ENCODE results near the gene SCAPER.
"Not testable (repeated sequence)": the region's sequence is repeated elsewhere in the genome, so short reads cannot be mapped to it uniquely, and the experiment has no call there.

SCAPER gene

GRCh38 chr15:76913737-76914136 is 8.6 kb upstream of the SCAPER start:
- H3K9ac ChIP-seq (ENCODE audit: low read depth in 1 of 2, low read length in 2 of 2) = no peak overlapping the region
- H3K4me1 ChIP-seq (ENCODE audit: control insufficient read depth in 2 of 2, insufficient read depth in 2 of 2, low read length in 2 of 2) = no peaks in the 10 kb centered on the region
- no peaks in the 10 kb centered on the region for H3K27me3 ChIP-seq (ENCODE audit: control insufficient read depth in 2 of 2, insufficient read depth in 2 of 2, low read length in 2 of 2)
- no peaks in the 10 kb centered on the region for H3K36me3 ChIP-seq (ENCODE audit: control insufficient read depth in 2 of 2, insufficient read depth in 2 of 2, low read length in 2 of 2)
- no peaks in the 10 kb centered on the region for H3K9me3 ChIP-seq (ENCODE audit: control insufficient read depth in 2 of 2, low read length in 2 of 2)
- H3K27ac ChIP-seq (ENCODE audit: low read depth in 2 of 2, low read length in 2 of 2) = no peak overlapping the region
- no peak overlapping the region for H3K4me3 ChIP-seq (ENCODE audit: low read length in 2 of 2)

GRCh38 chr15:76912430-76912829 is 7.3 kb upstream of the SCAPER start:
- H3K9ac ChIP-seq (ENCODE audit: low read depth in 1 of 2, low read length in 2 of 2) = no peak overlapping the region
- H3K36me3 ChIP-seq (ENCODE audit: control insufficient read depth in 2 of 2, insufficient read depth in 2 of 2, low read length in 2 of 2) = no peaks in the 10 kb centered on the region
- no peak overlapping the region for H3K4me3 ChIP-seq (ENCODE audit: low read length in 2 of 2)
- no peak overlapping the region for H3K27ac ChIP-seq (ENCODE audit: low read depth in 2 of 2, low read length in 2 of 2)
- H3K4me1 ChIP-seq (ENCODE audit: control insufficient read depth in 2 of 2, insufficient read depth in 2 of 2, low read length in 2 of 2) = no peaks in the 10 kb centered on the region
- no peaks in the 10 kb centered on the region for H3K27me3 ChIP-seq (ENCODE audit: control insufficient read depth in 2 of 2, insufficient read depth in 2 of 2, low read length in 2 of 2)
- H3K9me3 ChIP-seq (ENCODE audit: control insufficient read depth in 2 of 2, low read length in 2 of 2) = no peaks in the 10 kb centered on the region

DNA sequence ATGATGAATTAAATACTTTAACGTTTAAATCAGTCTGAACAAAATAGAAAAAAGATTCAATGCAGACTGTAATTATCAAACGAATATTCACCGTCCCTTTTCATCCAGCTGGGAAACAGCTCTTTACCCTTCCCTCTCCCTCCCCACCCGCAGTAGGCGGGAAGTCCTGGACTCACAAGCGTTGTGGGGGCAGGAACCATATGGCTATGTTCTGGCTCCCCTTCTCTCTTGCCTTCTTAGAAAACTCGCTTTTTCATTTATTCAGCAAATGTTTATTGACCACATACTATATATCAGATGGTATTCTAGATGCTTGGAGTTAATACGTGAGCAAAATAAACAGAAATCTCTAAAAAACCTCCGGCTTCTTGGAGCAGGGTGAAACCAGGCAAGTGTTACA is 715 bp upstream of the SCAPER start:
- no peaks in the 10 kb centered on the region for H3K9me3 ChIP-seq (ENCODE audit: control insufficient read depth in 2 of 2, low read length in 2 of 2)
- H3K27ac ChIP-seq (ENCODE audit: low read depth in 2 of 2, low read length in 2 of 2) = peak overlapping the region; percentile 56 to 80
- H3K27me3 ChIP-seq (ENCODE audit: control insufficient read depth in 2 of 2, insufficient read depth in 2 of 2, low read length in 2 of 2) = no peaks in the 10 kb centered on the region
- H3K9ac ChIP-seq (ENCODE audit: low read depth in 1 of 2, low read length in 2 of 2) = peak overlapping the region; percentile 48 to 91
- peak overlapping the region; percentile 84 to 88 for H3K4me3 ChIP-seq (ENCODE audit: low read length in 2 of 2)
- H3K36me3 ChIP-seq (ENCODE audit: control insufficient read depth in 2 of 2, insufficient read depth in 2 of 2, low read length in 2 of 2) = no peaks in the 10 kb centered on the region
- peaks cover 10 to 17% of the 10 kb centered on the region in 2 donors for H3K4me1 ChIP-seq (ENCODE audit: control insufficient read depth in 2 of 2, insufficient read depth in 2 of 2, low read length in 2 of 2)

GRCh38 chr15:76904461-76905012 is 603 bp downstream of the SCAPER start:
- Histone ChIP-seq H3K9ac (ENCODE audit: low read depth in 1 of 2, low read length in 2 of 2) (peak overlapping the region; percentile 79 to 91), H3K4me1 (ENCODE audit: control insufficient read depth in 2 of 2, insufficient read depth in 2 of 2, low read length in 2 of 2) (peaks cover 10 to 17% of the 10 kb centered on the region in 2 donors), H3K36me3 (ENCODE audit: control insufficient read depth in 2 of 2, insufficient read depth in 2 of 2, low read length in 2 of 2) (no peaks in the 10 kb centered on the region), H3K4me3 (ENCODE audit: low read length in 2 of 2) (peak overlapping the region; percentile 84 to 88), H3K9me3 (ENCODE audit: control insufficient read depth in 2 of 2, low read length in 2 of 2) (no peaks in the 10 kb centered on the region), H3K27ac (ENCODE audit: low read depth in 2 of 2, low read length in 2 of 2) (peak overlapping the region; percentile 80 to 81), H3K27me3 (ENCODE audit: control insufficient read depth in 2 of 2, insufficient read depth in 2 of 2, low read length in 2 of 2) (no peaks in the 10 kb centered on the region)

GRCh38 chr15:76903251-76903681 is 1.9 kb downstream of the SCAPER start:
- Histone ChIP-seq H3K4me3 (ENCODE audit: low read length in 2 of 2) (no peak overlapping the region), H3K9me3 (ENCODE audit: control insufficient read depth in 2 of 2, low read length in 2 of 2) (no peaks in the 10 kb centered on the region), H3K9ac (ENCODE audit: low read depth in 1 of 2, low read length in 2 of 2) (no peak overlapping the region), H3K27me3 (ENCODE audit: control insufficient read depth in 2 of 2, insufficient read depth in 2 of 2, low read length in 2 of 2) (no peaks in the 10 kb centered on the region), H3K36me3 (ENCODE audit: control insufficient read depth in 2 of 2, insufficient read depth in 2 of 2, low read length in 2 of 2) (no peaks in the 10 kb centered on the region), H3K27ac (ENCODE audit: low read depth in 2 of 2, low read length in 2 of 2) (no peak overlapping the region), H3K4me1 (ENCODE audit: control insufficient read depth in 2 of 2, insufficient read depth in 2 of 2, low read length in 2 of 2) (peaks cover 10 to 17% of the 10 kb centered on the region in 2 donors)

DNA sequence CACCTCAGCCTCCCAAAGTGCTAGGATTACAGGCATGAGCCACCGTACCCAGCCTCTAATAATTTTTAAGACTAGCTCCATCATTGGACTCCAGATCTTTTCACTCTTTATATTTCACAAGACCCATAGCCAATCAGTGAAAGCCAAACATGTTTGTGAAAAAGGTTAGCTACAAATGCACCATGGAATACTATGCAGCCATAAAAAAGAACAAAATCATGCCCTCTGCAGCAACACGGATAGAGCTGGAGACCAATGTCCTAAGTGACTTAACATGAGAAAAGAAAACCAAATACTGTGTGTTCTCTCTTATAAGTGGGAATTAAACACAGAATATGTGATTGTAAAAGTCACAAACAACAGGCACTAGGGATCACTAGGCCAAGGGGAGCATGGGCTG is 3.2 kb downstream of the SCAPER start:
- Histone ChIP-seq H3K4me3 (ENCODE audit: low read length in 2 of 2) (no peak overlapping the region), H3K27me3 (ENCODE audit: control insufficient read depth in 2 of 2, insufficient read depth in 2 of 2, low read length in 2 of 2) (no peaks in the 10 kb centered on the region), H3K4me1 (ENCODE audit: control insufficient read depth in 2 of 2, insufficient read depth in 2 of 2, low read length in 2 of 2) (peaks cover 10 to 17% of the 10 kb centered on the region in 2 donors), H3K27ac (ENCODE audit: low read depth in 2 of 2, low read length in 2 of 2) (no peak overlapping the region), H3K9ac (ENCODE audit: low read depth in 1 of 2, low read length in 2 of 2) (no peak overlapping the region), H3K9me3 (ENCODE audit: control insufficient read depth in 2 of 2, low read length in 2 of 2) (no peaks in the 10 kb centered on the region), H3K36me3 (ENCODE audit: control insufficient read depth in 2 of 2, insufficient read depth in 2 of 2, low read length in 2 of 2) (no peaks in the 10 kb centered on the region)

GRCh38 chr15:76899931-76900310 is 5.2 kb downstream of the SCAPER start:
- H3K27ac ChIP-seq (ENCODE audit: low read depth in 2 of 2, low read length in 2 of 2); H3K4me3 ChIP-seq (ENCODE audit: low read length in 2 of 2); H3K27me3 ChIP-seq (ENCODE audit: control insufficient read depth in 2 of 2, insufficient read depth in 2 of 2, low read length in 2 of 2); H3K4me1 ChIP-seq (ENCODE audit: control insufficient read depth in 2 of 2, insufficient read depth in 2 of 2, low read length in 2 of 2); H3K9ac ChIP-seq (ENCODE audit: low read depth in 1 of 2, low read length in 2 of 2); H3K9me3 ChIP-seq (ENCODE audit: control insufficient read depth in 2 of 2, low read length in 2 of 2); H3K36me3 ChIP-seq (ENCODE audit: control insufficient read depth in 2 of 2, insufficient read depth in 2 of 2, low read length in 2 of 2): not testable (repeated sequence)

GRCh38 chr15:76899176-76899930 is 5.8 kb downstream of the SCAPER start:
- not testable (repeated sequence) for H3K36me3 ChIP-seq (ENCODE audit: control insufficient read depth in 2 of 2, insufficient read depth in 2 of 2, low read length in 2 of 2); H3K9ac ChIP-seq (ENCODE audit: low read depth in 1 of 2, low read length in 2 of 2); H3K27me3 ChIP-seq (ENCODE audit: control insufficient read depth in 2 of 2, insufficient read depth in 2 of 2, low read length in 2 of 2); H3K4me3 ChIP-seq (ENCODE audit: low read length in 2 of 2); H3K9me3 ChIP-seq (ENCODE audit: control insufficient read depth in 2 of 2, low read length in 2 of 2); H3K4me1 ChIP-seq (ENCODE audit: control insufficient read depth in 2 of 2, insufficient read depth in 2 of 2, low read length in 2 of 2); H3K27ac ChIP-seq (ENCODE audit: low read depth in 2 of 2, low read length in 2 of 2)

DNA sequence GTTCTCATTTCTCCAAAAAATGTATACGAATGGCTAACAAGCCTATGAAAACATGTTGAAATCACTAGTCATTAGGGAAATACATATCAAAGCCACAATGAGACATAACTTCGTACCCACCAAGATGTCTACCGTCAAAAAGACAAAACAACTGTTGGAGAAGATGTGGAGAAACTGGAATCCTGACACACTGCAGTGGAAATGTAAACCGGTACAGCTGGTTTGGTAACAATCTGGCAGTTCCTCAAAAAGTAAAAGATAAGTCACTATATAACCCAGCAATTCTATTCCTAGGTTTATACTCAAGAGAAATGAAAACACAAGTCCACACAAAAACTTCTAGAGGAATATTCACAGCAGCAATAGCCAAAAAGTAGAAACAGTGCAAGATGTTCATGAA is 7.0 kb downstream of the SCAPER start:
- H3K9ac ChIP-seq (ENCODE audit: low read depth in 1 of 2, low read length in 2 of 2) = no peak overlapping the region
- no peaks in the 10 kb centered on the region for H3K4me1 ChIP-seq (ENCODE audit: control insufficient read depth in 2 of 2, insufficient read depth in 2 of 2, low read length in 2 of 2)
- no peaks in the 10 kb centered on the region for H3K9me3 ChIP-seq (ENCODE audit: control insufficient read depth in 2 of 2, low read length in 2 of 2)
- no peak overlapping the region for H3K27ac ChIP-seq (ENCODE audit: low read depth in 2 of 2, low read length in 2 of 2)
- no peaks in the 10 kb centered on the region for H3K36me3 ChIP-seq (ENCODE audit: control insufficient read depth in 2 of 2, insufficient read depth in 2 of 2, low read length in 2 of 2)
- no peak overlapping the region for H3K4me3 ChIP-seq (ENCODE audit: low read length in 2 of 2)
- H3K27me3 ChIP-seq (ENCODE audit: control insufficient read depth in 2 of 2, insufficient read depth in 2 of 2, low read length in 2 of 2) = no peaks in the 10 kb centered on the region

DNA sequence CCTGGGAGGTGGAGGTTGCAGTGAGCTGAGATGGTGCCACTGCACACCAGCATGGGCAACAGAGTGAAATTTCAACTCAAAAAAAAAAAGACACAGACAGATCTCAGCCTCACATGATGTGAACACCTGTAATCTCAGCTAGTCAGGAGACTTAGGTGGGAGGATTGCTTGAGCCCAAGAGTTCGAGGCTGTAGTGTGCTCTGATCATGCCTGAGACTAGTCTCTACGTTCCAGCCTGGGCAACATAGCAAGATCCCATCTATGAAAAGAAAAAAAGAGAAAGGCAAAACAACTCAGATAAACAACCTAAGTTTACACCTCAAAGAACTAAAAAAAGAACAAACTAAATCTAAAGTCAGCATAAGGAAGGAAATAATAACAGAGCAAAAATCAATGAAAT is 11.0 kb downstream of the SCAPER start:
- Histone ChIP-seq H3K36me3 (ENCODE audit: control insufficient read depth in 2 of 2, insufficient read depth in 2 of 2, low read length in 2 of 2) (no peaks in the 10 kb centered on the region), H3K9me3 (ENCODE audit: control insufficient read depth in 2 of 2, low read length in 2 of 2) (no peaks in the 10 kb centered on the region), H3K4me1 (ENCODE audit: control insufficient read depth in 2 of 2, insufficient read depth in 2 of 2, low read length in 2 of 2) (no peaks in the 10 kb centered on the region), H3K4me3 (ENCODE audit: low read length in 2 of 2) (no peak overlapping the region), H3K9ac (ENCODE audit: low read depth in 1 of 2, low read length in 2 of 2) (no peak overlapping the region), H3K27me3 (ENCODE audit: control insufficient read depth in 2 of 2, insufficient read depth in 2 of 2, low read length in 2 of 2) (no peaks in the 10 kb centered on the region), H3K27ac (ENCODE audit: low read depth in 2 of 2, low read length in 2 of 2) (no peak overlapping the region)
